ENCODE measurements around the gene HBG1.
"Not testable (repeated sequence)": the region's sequence is repeated elsewhere in the genome, so short reads cannot be mapped to it uniquely, and the experiment has no call there.

HBG1 gene

GRCh38 chr11:5275369-5276110, 25.9 kb upstream of the HBG1 start:
- TF ChIP-seq TAF1 (IDR thresholded peaks at IDR 0.05; ENCODE audit: borderline replicate concordance, low read depth, low read length), result no peak
- TF ChIP-seq POLR2A (IDR thresholded peaks at IDR 0.05; ENCODE audit: low read depth, low read length), result no peak
- TF ChIP-seq POLR2AphosphoS5 (IDR thresholded peaks at IDR 0.05; ENCODE audit: low read depth, low read length), result no peak
- no peak for FAIRE-seq
- no peak for DNase-seq (ENCODE audit: insufficient read length)

DNA sequence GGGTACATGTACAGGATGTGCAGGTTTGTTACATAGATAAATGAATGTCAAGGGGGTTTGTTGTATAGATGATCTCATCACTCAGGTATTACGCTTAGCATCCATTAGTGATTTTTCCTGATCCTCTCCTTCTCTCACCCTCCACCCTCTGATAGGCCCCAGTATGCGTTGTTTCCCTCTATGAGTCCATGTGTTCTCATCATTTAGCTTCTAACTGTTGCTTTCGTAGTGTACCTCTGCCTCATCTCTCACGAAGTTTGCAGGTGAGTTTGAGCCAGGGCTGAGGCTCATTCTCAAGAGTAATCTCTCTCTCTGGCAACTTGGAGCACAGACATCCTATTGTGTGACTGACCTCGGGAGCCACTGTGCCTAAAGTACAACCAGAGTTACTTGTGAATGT, 24.7 kb upstream of the HBG1 start:
- DNase-seq (ENCODE audit: insufficient read length), result no peak
- TF ChIP-seq TAF1 (IDR thresholded peaks at IDR 0.05; ENCODE audit: borderline replicate concordance, low read depth, low read length) (no peak), POLR2A (IDR thresholded peaks at IDR 0.05; ENCODE audit: low read depth, low read length) (no peak), POLR2AphosphoS5 (IDR thresholded peaks at IDR 0.05; ENCODE audit: low read depth, low read length) (no peak)
- FAIRE-seq, result peak; percentile 30

- FAIRE-seq, result no peak
- DNase-seq (ENCODE audit: insufficient read length), result no peak
- TF ChIP-seq TAF1 (IDR thresholded peaks at IDR 0.05; ENCODE audit: borderline replicate concordance, low read depth, low read length) (no peak), POLR2AphosphoS5 (IDR thresholded peaks at IDR 0.05; ENCODE audit: low read depth, low read length) (no peak), POLR2A (IDR thresholded peaks at IDR 0.05; ENCODE audit: low read depth, low read length) (no peak)
These were observed 22.8 kb upstream of the HBG1 start for GRCh38 chr11:5272395-5273017.

DNA sequence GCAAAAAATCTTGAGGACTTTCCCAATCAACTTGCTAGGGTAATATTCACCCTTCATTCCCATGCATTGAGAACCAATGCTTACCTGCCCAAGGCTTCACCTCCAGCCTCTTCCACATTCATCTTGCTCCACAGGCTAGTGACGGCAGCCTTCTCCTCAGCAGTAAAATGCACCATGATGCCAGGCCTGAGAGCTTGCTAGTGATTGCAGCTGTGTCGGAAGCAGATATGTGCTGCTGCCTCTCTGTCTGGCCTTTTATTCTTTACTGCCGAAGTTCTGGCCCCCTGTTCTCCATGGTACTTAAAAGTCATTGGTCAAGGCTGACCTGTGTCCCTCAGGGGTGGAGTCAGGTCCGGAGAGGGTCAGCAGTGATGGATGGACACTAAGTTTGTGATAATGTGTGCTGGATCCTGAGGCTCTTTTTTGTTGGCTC, 20.1 kb upstream of the HBG1 start, which contains the start of gene HBE1:
HBE1 (minus strand) TSS at position 231 of the 433 bp plus-strand sequence; CDS start at position 176, 55 bp downstream.
- DNase-seq (ENCODE audit: insufficient read length) (no peak), FAIRE-seq (no peak)
- TF ChIP-seq POLR2A (IDR thresholded peaks at IDR 0.05; ENCODE audit: low read depth, low read length) (no peak), TAF1 (IDR thresholded peaks at IDR 0.05; ENCODE audit: borderline replicate concordance, low read depth, low read length) (no peak), POLR2AphosphoS5 (IDR thresholded peaks at IDR 0.05; ENCODE audit: low read depth, low read length) (no peak)

GRCh38 chr11:5267033-5267563, 17.4 kb upstream of the HBG1 start:
- no peak for FAIRE-seq

DNA sequence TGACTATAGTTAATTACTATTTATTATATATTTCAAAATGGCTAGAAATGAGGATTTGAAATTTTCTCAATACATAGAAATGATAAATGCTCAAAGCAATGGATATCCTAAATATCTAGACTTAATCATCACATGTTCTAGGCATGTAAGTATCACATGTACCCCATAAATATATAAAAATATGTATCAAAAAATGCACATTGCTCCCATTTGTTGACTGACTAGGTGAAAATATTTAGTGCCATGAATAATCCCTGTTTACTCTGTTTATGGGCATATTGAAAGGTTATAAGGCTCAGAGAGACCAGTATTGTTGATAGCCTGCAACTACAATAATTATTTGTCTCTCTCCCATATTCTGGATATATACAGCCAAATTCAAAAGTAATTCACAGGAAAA, 17.0 kb upstream of the HBG1 start:
- DNase-seq (ENCODE audit: insufficient read length), result no peak
- FAIRE-seq, result no peak
- TF ChIP-seq TAF1 (IDR thresholded peaks at IDR 0.05; ENCODE audit: borderline replicate concordance, low read depth, low read length), result no peak
- no peak for TF ChIP-seq POLR2AphosphoS5 (IDR thresholded peaks at IDR 0.05; ENCODE audit: low read depth, low read length)
- TF ChIP-seq POLR2A (IDR thresholded peaks at IDR 0.05; ENCODE audit: low read depth, low read length), result no peak

More at GRCh38 chr11:5267033-5267563, 17.4 kb upstream of the HBG1 start:
- TF ChIP-seq TAF1 (IDR thresholded peaks at IDR 0.05; ENCODE audit: borderline replicate concordance, low read depth, low read length) (no peak), POLR2AphosphoS5 (IDR thresholded peaks at IDR 0.05; ENCODE audit: low read depth, low read length) (no peak), POLR2A (IDR thresholded peaks at IDR 0.05; ENCODE audit: low read depth, low read length) (no peak)
- DNase-seq (ENCODE audit: insufficient read length), result no peak

DNA sequence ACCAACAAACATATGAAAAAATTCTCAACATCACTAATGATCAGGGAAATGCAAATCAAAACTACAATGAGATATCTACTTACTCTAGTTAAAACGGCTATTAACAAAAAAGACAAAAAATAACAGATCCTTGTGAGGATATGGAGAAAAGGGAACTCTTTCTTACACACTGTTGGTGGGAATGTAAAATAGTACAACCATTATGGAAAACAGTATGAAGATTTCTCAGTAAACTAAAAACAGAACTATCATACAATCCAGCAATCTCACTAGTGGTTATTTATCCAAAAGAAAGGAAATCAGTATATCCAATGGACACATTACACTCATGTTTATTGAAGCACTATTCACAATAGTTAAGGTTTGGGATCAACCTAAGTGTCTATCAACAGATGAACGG, 16.2 kb upstream of the HBG1 start:
- DNase-seq (ENCODE audit: insufficient read length) (no peak), FAIRE-seq (no peak)
- TF ChIP-seq TAF1 (IDR thresholded peaks at IDR 0.05; ENCODE audit: borderline replicate concordance, low read depth, low read length) (no peak), POLR2A (IDR thresholded peaks at IDR 0.05; ENCODE audit: low read depth, low read length) (no peak), POLR2AphosphoS5 (IDR thresholded peaks at IDR 0.05; ENCODE audit: low read depth, low read length) (no peak)

GRCh38 chr11:5258543-5259262, 9.0 kb upstream of the HBG1 start:
- FAIRE-seq (no peak), DNase-seq (ENCODE audit: insufficient read length) (no peak)
- TF ChIP-seq POLR2A (IDR thresholded peaks at IDR 0.05; ENCODE audit: low read depth, low read length) (no peak), TAF1 (IDR thresholded peaks at IDR 0.05; ENCODE audit: borderline replicate concordance, low read depth, low read length) (no peak), POLR2AphosphoS5 (IDR thresholded peaks at IDR 0.05; ENCODE audit: low read depth, low read length) (no peak)

DNA sequence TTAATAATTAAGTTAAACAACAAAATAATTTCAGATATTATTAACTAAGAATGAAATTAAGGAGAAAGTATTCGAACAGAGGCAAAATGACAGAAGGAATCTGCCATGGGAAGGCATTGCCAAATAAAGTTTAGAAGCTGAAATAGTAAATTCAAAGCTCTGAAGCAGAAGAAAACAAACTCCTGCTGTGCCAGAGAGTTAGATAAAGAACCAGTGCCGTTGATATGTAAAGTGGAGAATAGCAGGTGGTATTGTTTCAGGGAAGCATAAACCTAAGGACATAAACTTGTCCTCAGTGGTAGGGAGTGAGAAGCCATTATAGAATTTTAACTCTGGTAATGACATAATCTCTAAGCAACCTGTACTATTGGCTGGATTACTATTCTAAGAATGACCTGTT, 7.6 kb upstream of the HBG1 start:
- FAIRE-seq (no peak), DNase-seq (ENCODE audit: insufficient read length) (no peak)

GRCh38 chr11:5254646-5255413, 5.2 kb upstream of the HBG1 start, which contains the start of gene HBG2:
TSS of gene HBG2 (minus strand) at chr11:5254781. CDS start at chr11:5254728, 53 bp downstream.
- not testable (repeated sequence) for DNase-seq (ENCODE audit: insufficient read length); FAIRE-seq

More for the DNA sequence above, 7.6 kb upstream of the HBG1 start:
- TF ChIP-seq POLR2AphosphoS5 (IDR thresholded peaks at IDR 0.05; ENCODE audit: low read depth, low read length), result no peak
- TF ChIP-seq POLR2A (IDR thresholded peaks at IDR 0.05; ENCODE audit: low read depth, low read length), result no peak
- TF ChIP-seq TAF1 (IDR thresholded peaks at IDR 0.05; ENCODE audit: borderline replicate concordance, low read depth, low read length), result no peak

DNA sequence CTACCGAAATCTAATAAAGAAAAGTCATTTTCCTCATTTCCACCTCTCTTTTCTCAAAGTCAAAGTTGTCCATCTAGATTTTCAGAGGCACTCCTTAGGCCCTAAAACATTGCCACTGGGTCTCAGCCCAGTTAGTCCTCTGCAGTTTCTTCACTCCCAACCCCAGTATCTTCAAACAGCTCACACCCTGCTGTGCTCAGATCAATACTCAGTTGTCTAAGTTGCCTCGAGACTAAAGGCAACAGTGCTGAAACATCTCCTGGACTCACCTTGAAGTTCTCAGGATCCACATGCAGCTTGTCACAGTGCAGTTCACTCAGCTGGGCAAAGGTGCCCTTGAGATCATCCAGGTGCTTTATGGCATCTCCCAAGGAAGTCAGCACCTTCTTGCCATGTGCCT, 4.4 kb upstream of the HBG1 start:
- not testable (repeated sequence) for DNase-seq (ENCODE audit: insufficient read length); FAIRE-seq

DNA sequence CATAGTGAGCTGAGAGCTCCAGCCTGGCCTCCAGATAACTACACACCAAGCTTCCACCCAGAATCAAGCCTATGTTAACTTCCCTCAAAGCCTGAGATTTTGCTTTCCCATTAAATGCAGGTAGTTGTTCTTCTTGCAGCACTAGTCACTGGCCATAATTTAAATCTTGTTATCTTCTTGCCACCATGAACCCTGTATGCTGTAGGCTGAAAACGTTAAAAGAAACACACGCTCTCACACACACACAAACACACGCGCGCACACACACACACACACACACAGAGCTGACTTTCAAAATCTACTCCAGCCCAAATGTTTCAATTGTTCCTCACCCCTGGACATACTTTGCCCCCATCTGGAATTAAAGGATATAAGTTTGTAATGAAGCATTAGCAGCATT, 3.8 kb upstream of the HBG1 start:
- not testable (repeated sequence) for DNase-seq (ENCODE audit: insufficient read length); FAIRE-seq
